Retinal pigment epithelial cell (primary cell): ENCODE measurements around the gene EVA1A.

Experiments used
- DNase-seq: peaks from one replicate; pipeline ENCODE4 v3.0.0-alpha.2; 2010; ENCODE audit warnings: low read depth
- H3K4me3 ChIP-seq: 2 replicates; pipeline ENCODE4 v1.5.1; 2011; ENCODE audit warnings: mild to moderate bottlenecking, low read length, control low read depth, moderate library complexity
- TF ChIP-seq, protein P1 (sequence below): conservative IDR thresholded peaks from 2 replicates; pipeline ENCODE4 v1.5.1; 2011; ENCODE audit warnings: low read depth, low read length, control low read depth, inconsistent platforms

EVA1A gene

DNA sequence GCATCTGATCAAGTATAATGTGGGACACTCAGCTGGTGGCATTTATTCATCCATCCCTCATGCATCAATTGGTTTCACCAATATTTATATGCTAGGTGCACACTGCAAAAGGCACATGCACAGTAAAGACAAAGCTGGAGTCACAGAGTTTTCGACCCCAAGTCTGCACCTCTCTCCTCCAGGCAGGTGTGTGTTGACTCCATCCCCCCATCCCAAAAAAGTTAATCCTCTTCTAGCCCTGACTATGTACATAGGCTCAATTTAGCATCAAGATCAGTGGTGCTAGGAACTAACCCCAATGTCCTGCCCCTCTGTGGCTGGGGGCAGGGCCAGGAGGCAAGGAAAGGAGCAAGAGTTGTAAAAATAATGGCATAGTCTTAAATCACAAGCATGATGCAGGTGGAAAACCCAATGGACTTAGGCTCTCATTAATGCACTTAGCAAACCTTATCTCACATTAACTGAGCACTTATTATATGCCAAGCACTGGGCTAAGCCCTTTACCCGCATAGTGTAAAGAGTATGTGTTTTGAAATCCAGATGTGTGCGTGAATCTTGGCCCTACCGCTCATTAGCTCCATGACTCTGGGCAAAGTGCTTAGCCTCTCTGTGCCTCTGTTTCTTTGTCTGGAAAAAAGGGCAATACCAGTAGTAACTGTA, 3.1 kb downstream of the EVA1A start:
- H3K4me3 ChIP-seq: no peak overlapping the region
- no peak for DNase-seq
- TF ChIP-seq, protein P1, sequence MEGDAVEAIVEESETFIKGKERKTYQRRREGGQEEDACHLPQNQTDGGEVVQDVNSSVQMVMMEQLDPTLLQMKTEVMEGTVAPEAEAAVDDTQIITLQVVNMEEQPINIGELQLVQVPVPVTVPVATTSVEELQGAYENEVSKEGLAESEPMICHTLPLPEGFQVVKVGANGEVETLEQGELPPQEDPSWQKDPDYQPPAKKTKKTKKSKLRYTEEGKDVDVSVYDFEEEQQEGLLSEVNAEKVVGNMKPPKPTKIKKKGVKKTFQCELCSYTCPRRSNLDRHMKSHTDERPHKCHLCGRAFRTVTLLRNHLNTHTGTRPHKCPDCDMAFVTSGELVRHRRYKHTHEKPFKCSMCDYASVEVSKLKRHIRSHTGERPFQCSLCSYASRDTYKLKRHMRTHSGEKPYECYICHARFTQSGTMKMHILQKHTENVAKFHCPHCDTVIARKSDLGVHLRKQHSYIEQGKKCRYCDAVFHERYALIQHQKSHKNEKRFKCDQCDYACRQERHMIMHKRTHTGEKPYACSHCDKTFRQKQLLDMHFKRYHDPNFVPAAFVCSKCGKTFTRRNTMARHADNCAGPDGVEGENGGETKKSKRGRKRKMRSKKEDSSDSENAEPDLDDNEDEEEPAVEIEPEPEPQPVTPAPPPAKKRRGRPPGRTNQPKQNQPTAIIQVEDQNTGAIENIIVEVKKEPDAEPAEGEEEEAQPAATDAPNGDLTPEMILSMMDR: no peak

DNA sequence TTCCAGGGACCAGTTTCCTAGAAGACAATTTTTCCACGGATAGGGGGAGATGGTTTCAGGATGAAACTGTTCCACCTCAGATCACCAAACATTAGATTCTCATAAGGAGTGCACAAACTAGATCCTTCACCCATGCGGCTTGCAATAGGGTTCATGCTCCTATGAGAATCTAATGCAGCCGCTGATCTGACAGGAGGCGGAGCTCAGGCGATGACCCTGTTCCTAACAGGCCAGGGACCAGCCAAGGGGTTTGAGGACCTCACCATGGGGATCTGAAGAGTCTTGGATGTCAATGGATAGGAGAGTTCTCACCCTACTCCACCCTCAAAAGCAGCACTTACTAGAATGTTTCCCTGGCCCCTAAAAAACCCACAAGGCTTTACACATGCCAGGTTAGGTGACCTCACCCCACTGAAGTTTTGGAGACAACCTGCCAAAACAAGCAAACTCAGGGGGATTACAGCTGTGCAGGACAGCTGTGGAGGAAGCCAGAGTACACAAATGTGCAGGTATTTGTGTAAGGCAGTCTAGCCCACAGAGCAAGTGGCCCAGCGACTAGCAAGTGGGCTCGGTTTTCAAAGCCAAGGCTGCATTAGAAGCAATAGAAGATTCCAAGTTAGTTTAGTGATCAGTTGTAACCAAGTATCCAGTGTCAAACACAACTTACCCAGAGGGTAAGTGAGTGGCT, 3.9 kb downstream of the EVA1A start:
- H3K4me3 ChIP-seq: no peak overlapping the region
- DNase-seq: no peak
- TF ChIP-seq, protein P1: no peak

DNA sequence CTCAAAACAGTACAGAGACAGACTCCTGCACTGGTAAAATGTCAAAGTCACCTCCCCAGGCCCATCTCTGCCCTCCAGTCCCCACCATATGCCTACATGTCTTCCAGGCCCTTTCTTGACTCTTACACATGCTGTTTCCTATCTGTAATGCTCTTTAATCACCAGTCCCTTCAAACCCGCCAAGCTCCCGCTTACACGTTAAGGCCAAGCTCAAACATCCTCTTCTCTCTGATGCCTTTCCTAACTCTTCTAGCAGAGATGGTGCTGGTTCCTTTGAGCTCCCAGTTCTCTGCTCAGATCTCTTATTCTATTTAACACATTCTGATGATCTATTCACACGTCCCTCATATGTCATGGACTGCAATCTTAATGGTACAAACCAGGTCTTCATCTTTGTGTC, 5.0 kb downstream of the EVA1A start:
- H3K4me3 ChIP-seq: no peak overlapping the region
- TF ChIP-seq, protein P1: no peak
- no peak for DNase-seq

DNA sequence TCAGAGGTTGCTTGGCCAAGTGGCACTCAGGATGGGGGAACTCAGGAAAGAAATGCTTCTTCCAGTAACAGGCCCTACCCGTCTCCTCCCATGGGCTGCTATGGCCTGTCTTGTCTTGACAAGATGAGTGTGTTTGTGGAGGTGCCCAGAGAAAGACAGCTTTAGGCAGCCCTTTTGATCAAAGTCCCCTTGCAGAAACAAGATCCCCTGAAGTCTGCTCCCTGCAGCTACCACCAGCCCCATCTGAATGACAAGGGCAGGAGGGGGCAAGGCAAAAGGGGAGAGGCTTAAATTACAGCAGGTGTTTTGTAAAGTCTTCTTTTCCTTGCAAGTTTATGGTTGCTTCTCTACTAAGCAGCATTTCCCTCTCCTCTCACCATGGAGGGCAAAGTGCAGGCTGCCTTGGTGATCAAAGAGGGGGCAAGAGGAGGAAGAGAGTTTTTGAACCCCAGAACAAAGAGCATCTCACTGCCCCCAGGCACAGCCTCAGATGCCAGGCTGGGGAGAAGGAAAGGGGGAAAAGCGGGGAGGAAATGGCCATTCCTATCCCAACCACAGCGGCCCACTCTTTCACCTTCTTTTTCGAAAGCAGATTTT, 6.7 kb downstream of the EVA1A start:
- no peak for DNase-seq
- no peak overlapping the region for H3K4me3 ChIP-seq
- TF ChIP-seq, protein P1: no peak

DNA sequence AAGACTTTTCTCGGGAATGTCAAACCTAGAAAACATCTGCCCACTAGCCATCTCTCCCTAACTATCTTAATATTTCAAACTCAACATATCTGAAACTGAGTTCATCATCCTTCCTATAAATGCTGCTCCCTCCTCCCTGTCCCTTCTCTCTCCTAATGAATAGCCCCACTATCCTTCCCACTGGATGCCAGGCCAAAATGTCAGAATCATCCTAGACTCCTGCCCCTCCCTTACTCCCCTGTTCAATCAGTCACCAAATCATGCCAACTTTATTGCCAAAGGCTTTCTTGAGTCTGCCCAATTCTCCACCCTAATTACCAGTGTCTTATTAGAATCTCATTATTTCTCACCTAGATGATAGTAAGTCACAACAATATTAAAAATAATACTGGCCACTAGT, 8.5 kb downstream of the EVA1A start:
- TF ChIP-seq, protein P1: no peak
- H3K4me3 ChIP-seq: no peak overlapping the region
- no peak for DNase-seq

DNA sequence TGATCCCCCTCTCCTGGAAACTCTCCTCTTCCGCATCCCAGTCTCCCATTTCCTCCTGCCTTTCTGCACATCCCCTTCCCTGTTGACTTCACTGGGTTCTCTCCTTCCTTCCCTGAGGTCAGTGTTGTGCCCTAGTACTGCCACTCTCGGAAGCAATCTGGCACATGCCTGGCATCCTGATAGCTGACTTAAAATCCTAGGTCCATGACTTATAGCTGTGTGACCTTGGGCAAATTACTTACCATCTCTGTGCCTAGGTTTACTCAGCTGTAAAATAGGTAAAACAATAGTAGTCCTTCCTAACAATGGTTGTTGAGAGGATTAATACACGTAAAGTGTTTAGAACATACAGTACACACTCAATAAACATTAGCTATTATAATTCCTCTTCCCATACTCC, 9.3 kb downstream of the EVA1A start:
- TF ChIP-seq, protein P1: no peak
- no peak for DNase-seq
- no peak overlapping the region for H3K4me3 ChIP-seq
